Endothelial cell of umbilical vein (primary cell): Measurements from ENCODE around the gene PPM1N. TPM values are rescaled to one million over a fixed set of nuclear protein-coding genes. Genes with fewer than 3 reads are reported as not detected.

Source experiments
- BruUV-seq: library from RNA; stranded (reverse); fragments of 400-500 nt; replicated peaks from 2 replicates; lab custom pipeline; 2021; lab: Mats Ljungman, UMichigan
- CTCF ChIA-PET: fragments of 300-600, 350-600 bp; sonication (Branson Sonifier 250); formaldehyde crosslinking; loops from one replicate; lab custom pipeline; 2021; ENCODE audit warnings: antibody characterized with exemption, inconsistent platforms; lab: Charles Lee
- POLR2A ChIA-PET: fragments of 300-600, 350-600 bp; sonication (Branson Sonifier 250); formaldehyde crosslinking; loops from one replicate; lab custom pipeline; 2021; ENCODE audit warnings: antibody characterized with exemption, inconsistent platforms; lab: Charles Lee
- DNase-seq: peaks from one replicate; pipeline ENCODE4 v3.0.0-alpha.2; 2011; ENCODE audit warnings: low read depth, low spot score
- FAIRE-seq: peaks from 2 replicates; lab custom pipeline; 2011; peaks lifted over from hg19 to GRCh38; lab: Jason Lieb, UNC
- H2AFZ ChIP-seq: 2 replicates; pipeline ENCODE4 v1.6.0; 2012; ENCODE audit warnings: low read depth, low read length, control low read depth, inconsistent platforms
- H3K27ac ChIP-seq: 2 replicates; pipeline ENCODE4 v1.5.1; 2011; ENCODE audit warnings: low read depth, mild to moderate bottlenecking, control low read depth, low read length, moderate library complexity; ENCODE audit not compliant: insufficient read depth
- H3K27me3 ChIP-seq, 2 experiments: 2 replicates each; pipeline versions ENCODE4 v1.6.0 to v1.6.1; 2011; ENCODE audit warnings: low read length in 2 of 2, mixed read lengths in 1 of 2; ENCODE audit not compliant: control insufficient read depth in 2 of 2, insufficient read depth in 2 of 2
- H3K36me3 ChIP-seq, 2 experiments: 2 replicates in 1 of 2; 3 replicates in 1 of 2; pipeline ENCODE4 v1.5.1; 2011; ENCODE audit warnings: low read length in 2 of 2, mild to moderate bottlenecking in 1 of 2, moderate library complexity in 1 of 2; ENCODE audit not compliant: control insufficient read depth in 2 of 2, insufficient read depth in 2 of 2; ENCODE audit errors: extremely low read depth in 1 of 2
- H3K4me1 ChIP-seq: 3 replicates; pipeline ENCODE4 v1.5.1; 2011; ENCODE audit warnings: mild to moderate bottlenecking, low read length; ENCODE audit not compliant: control insufficient read depth, insufficient read depth; ENCODE audit errors: extremely low read depth
- H3K4me2 ChIP-seq: 2 replicates; pipeline ENCODE4 v1.6.1; 2011; ENCODE audit warnings: low read length, control low read depth, mixed read lengths; ENCODE audit not compliant: insufficient read depth
- H3K4me3 ChIP-seq, 3 experiments: fragments of 200-600 bp in 1 of 3; sonication (generic), shearing (Covaris generic) in 1 of 3; replicated peaks in 1 of 3; 2 replicates each; pipeline ENCODE4 v1.5.1; 2011 to 2016; ENCODE audit warnings: control low read depth in 3 of 3, low read length in 3 of 3, mild to moderate bottlenecking in 2 of 3, inconsistent platforms in 1 of 3, low read depth in 1 of 3, moderate library complexity in 1 of 3; ENCODE audit not compliant: insufficient read depth in 1 of 3
- H3K79me2 ChIP-seq: 2 replicates; pipeline ENCODE4 v1.6.0; 2012; ENCODE audit warnings: low read length, inconsistent platforms; ENCODE audit not compliant: control insufficient read depth, insufficient read depth
- H3K9ac ChIP-seq: replicated peaks from 2 replicates; pipeline ENCODE3; 2011; ENCODE audit warnings: low read length, control low read depth; ENCODE audit not compliant: insufficient read depth; ENCODE audit errors: extremely low read depth
- H3K9me1 ChIP-seq: replicated peaks from 3 replicates; pipeline ENCODE4 v1.6.0; 2011; ENCODE audit warnings: mild to moderate bottlenecking, low read length; ENCODE audit not compliant: control insufficient read depth, insufficient read depth; ENCODE audit errors: extremely low read depth
- H3K9me3 ChIP-seq: replicated peaks from 2 replicates; pipeline ENCODE4 v1.5.1; 2012; ENCODE audit warnings: low read length, inconsistent platforms; ENCODE audit not compliant: control insufficient read depth, insufficient read depth
- H4K20me1 ChIP-seq: replicated peaks from 2 replicates; pipeline ENCODE3; 2011; ENCODE audit warnings: mild to moderate bottlenecking, low read length; ENCODE audit not compliant: control insufficient read depth, insufficient read depth; ENCODE audit errors: extremely low read depth
- CTCF ChIP-seq, 2 donors: IDR thresholded peaks; 1 replicate in 1 of 2; 2 replicates in 1 of 2; pipeline ENCODE4 v1.5.1; 2011; ENCODE audit warnings: low read length in 2 of 2, mild to moderate bottlenecking in 2 of 2, moderate library complexity in 2 of 2, control low read depth in 1 of 2, inconsistent platforms in 1 of 2, low read depth in 1 of 2; ENCODE audit not compliant: insufficient read depth in 1 of 2; ENCODE audit errors: extremely low read depth in 1 of 2
- EZH2 ChIP-seq: IDR thresholded peaks from 2 replicates; pipeline ENCODE4 v1.6.1; 2012; ENCODE audit warnings: borderline replicate concordance, low read depth, mild to moderate bottlenecking, moderate library complexity, low read length, inconsistent platforms; ENCODE audit not compliant: severe bottlenecking
- FOS ChIP-seq: IDR thresholded peaks from 2 replicates; pipeline ENCODE4 v1.6.1; 2011; ENCODE audit warnings: mild to moderate bottlenecking, low read length, moderate library complexity, borderline replicate concordance; ENCODE audit not compliant: insufficient read depth
- GATA2 ChIP-seq: IDR thresholded peaks from 2 replicates; pipeline ENCODE4 v1.7.0; 2011; ENCODE audit warnings: low read depth, mild to moderate bottlenecking, moderate library complexity, mixed read lengths, low read length; ENCODE audit not compliant: insufficient read length, insufficient read depth
- JUN ChIP-seq: IDR thresholded peaks from 2 replicates; pipeline ENCODE4 v1.6.1; 2011; ENCODE audit warnings: borderline replicate concordance, low read depth; ENCODE audit not compliant: insufficient read length, insufficient read depth
- MAX ChIP-seq: IDR thresholded peaks from 2 replicates; pipeline ENCODE4 v1.6.1; 2011; ENCODE audit not compliant: insufficient read depth, insufficient read length
- MYC ChIP-seq: IDR thresholded peaks from one replicate; pipeline ENCODE4 v1.6.1; 2011; ENCODE audit warnings: mild to moderate bottlenecking, low read depth, low read length
- POLR2A ChIP-seq: IDR thresholded peaks from 2 replicates; pipeline ENCODE4 v1.6.1; 2012; ENCODE audit warnings: low read depth, mild to moderate bottlenecking, control low read depth, low read length
- POLR2AphosphoS5 ChIP-seq: IDR thresholded peaks from 2 replicates; pipeline ENCODE4 v1.6.1; 2012; ENCODE audit warnings: low read depth, mild to moderate bottlenecking, control low read depth, low read length, moderate library complexity; ENCODE audit not compliant: insufficient read depth
- dilution Hi-C: fragments of 300-500 bp; cut with MboI; formaldehyde crosslinking; loops from one replicate; pipeline ENCODE4 v1.15.0; 2019; ENCODE audit warnings: low sequenced_read_pairs; ENCODE audit not compliant: extremely low pct_ligation_motif_present
- intact Hi-C: fragments of 100-400 bp; cut with micrococcal nuclease; formaldehyde crosslinking; loops from one replicate; pipeline ENCODE4 v1.10.0; 2022
- polyA plus RNA-seq, 4 experiments: library from polyadenylated mRNA; depleted of rRNA in 3 of 4; stranded (reverse) in 3 of 4; unstranded in 1 of 4; fragments of >200 nt; gene quantifications; 2 replicates each; pipeline versions ENCODE4 v1.2.1 to v1.2.3, GENCODE V29; 2011 to 2012; ENCODE audit warnings: missing spikeins in 1 of 4
- total RNA-seq: library from RNA; stranded (reverse); gene quantifications from 2 replicates; pipeline ENCODE4 v1.2.3, GENCODE V29; 2021

PPM1N gene
- total and polyA plus RNA-seq, 2 donors (not counting 3 experiments of a cell fraction or from before 2014, with no cell fraction given) = 0.40 to 0.48 TPM

GRCh38 chr19:45464274-45464673, 34.0 kb upstream of the PPM1N start:
- DNase-seq = no peak
- H3K9me1 ChIP-seq = no peaks in the 10 kb centered on the region
- no peak overlapping the region for H2AFZ ChIP-seq
- TF ChIP-seq EZH2 (no peak), POLR2A (no peak), CTCF (IDR thresholded peaks at IDR 0.05; ENCODE audit: extremely low read depth in 1 of 2, insufficient read depth in 1 of 2, low read depth in 1 of 2, low read length in 2 of 2) (no peak), MAX (no peak), POLR2AphosphoS5 (no peak), MYC (no peak), FOS (no peak), GATA2 (no peak), JUN (no peak)
- H3K4me3 ChIP-seq = no peak overlapping the region
- H3K79me2 ChIP-seq = no peaks in the 10 kb centered on the region
- no peaks in the 10 kb centered on the region for H3K27me3 ChIP-seq
- H3K36me3 ChIP-seq = no peaks in the 10 kb centered on the region
- no peaks in the 10 kb centered on the region for H4K20me1 ChIP-seq
- dilution Hi-C loops (no loop called here), intact Hi-C loops (no loop called here)
- no peaks in the 10 kb centered on the region for H3K9me3 ChIP-seq
- no peak for FAIRE-seq
- ChIA-PET POLR2A (no interaction called here), CTCF (interaction anchor here (9.5 kb wide), 1 partner anchor 24 kb away, joined by 174 read pairs; no protein-coding TSS in a partner anchor)
- H3K4me2 ChIP-seq = no peak overlapping the region
- no peak overlapping the region for H3K9ac ChIP-seq
- H3K27ac ChIP-seq = no peak overlapping the region
- peaks cover 14% of the 10 kb centered on the region for H3K4me1 ChIP-seq
- no TSS peak for BruUV-seq
